ENCODE data around the gene NCAM1.

Gene NCAM1

DNA sequence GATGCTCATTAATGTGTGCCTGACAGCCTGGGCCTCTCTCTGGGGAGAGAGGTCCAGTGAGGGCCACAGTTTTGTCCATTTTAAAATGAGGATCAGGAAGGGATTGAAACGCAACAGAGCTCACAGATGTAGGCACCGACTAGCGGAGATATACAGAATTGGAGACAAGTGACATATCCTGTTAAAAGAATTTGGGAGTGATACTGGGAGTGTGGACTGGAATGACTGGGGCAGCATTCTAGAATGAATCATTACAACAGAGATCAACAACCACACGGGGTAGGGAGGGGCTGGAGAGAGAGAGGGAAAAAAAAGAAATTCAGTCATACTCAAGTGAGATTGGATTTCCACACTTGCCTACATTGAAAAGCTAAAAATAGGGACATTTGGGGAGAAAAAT, 2.5 kb upstream of the NCAM1 start:
- TF ChIP-seq, protein P1, sequence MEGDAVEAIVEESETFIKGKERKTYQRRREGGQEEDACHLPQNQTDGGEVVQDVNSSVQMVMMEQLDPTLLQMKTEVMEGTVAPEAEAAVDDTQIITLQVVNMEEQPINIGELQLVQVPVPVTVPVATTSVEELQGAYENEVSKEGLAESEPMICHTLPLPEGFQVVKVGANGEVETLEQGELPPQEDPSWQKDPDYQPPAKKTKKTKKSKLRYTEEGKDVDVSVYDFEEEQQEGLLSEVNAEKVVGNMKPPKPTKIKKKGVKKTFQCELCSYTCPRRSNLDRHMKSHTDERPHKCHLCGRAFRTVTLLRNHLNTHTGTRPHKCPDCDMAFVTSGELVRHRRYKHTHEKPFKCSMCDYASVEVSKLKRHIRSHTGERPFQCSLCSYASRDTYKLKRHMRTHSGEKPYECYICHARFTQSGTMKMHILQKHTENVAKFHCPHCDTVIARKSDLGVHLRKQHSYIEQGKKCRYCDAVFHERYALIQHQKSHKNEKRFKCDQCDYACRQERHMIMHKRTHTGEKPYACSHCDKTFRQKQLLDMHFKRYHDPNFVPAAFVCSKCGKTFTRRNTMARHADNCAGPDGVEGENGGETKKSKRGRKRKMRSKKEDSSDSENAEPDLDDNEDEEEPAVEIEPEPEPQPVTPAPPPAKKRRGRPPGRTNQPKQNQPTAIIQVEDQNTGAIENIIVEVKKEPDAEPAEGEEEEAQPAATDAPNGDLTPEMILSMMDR (IDR thresholded peaks at IDR 0.05; ENCODE audit: insufficient read depth, low read depth, low read length, missing control alignments) = no peak
- no peak overlapping the region for H3K4me3 ChIP-seq (ENCODE audit: low read length)
- peak; percentile 39 for DNase-seq (ENCODE audit: low read depth)

DNA sequence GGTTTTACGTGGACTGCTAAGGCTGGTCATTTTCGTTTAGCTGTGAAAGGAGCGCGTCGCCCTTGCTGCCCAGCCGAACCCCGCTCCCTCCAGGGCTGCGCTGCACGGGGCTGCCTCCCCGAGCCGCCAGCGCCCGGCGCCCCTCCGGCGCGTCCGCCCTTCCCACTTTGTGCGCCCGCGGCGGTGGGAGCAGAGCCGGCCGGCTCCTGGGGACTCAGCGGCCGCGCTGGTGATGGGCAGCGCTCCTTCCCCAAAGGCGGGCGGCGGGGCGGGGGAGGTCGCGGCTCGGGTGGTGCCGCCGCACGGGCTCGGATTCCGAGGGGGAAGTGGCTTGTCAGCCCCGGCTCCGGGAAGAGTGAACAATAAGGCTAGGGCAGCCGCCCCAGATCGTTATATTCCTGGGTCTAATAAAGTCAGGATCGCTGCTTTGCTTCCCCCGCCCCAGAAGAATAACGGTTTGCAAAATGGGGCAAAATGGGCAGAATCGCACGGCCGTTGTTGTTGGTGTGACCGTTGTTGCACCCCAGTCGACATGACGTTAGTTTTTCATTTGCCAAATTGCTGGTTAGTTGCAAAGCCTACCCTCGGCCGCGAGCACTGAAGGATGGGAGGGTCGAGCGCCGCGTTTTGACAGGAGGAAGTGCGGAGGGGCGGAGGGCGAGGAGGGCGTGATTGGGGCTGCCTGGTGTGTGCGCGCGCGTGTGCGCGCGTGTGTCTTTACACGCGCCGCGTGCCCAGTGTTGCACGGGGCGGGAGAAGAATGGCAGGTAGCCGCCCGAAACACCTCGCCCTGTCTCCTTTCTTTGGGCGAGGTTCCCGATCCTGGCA, 745 bp downstream of the NCAM1 start:
- DNase-seq (ENCODE audit: low read depth) = no peak
- TF ChIP-seq, protein P1 (IDR thresholded peaks at IDR 0.05; ENCODE audit: insufficient read depth, low read depth, low read length, missing control alignments) = no peak
- H3K4me3 ChIP-seq (ENCODE audit: low read length) = no peak overlapping the region

DNA sequence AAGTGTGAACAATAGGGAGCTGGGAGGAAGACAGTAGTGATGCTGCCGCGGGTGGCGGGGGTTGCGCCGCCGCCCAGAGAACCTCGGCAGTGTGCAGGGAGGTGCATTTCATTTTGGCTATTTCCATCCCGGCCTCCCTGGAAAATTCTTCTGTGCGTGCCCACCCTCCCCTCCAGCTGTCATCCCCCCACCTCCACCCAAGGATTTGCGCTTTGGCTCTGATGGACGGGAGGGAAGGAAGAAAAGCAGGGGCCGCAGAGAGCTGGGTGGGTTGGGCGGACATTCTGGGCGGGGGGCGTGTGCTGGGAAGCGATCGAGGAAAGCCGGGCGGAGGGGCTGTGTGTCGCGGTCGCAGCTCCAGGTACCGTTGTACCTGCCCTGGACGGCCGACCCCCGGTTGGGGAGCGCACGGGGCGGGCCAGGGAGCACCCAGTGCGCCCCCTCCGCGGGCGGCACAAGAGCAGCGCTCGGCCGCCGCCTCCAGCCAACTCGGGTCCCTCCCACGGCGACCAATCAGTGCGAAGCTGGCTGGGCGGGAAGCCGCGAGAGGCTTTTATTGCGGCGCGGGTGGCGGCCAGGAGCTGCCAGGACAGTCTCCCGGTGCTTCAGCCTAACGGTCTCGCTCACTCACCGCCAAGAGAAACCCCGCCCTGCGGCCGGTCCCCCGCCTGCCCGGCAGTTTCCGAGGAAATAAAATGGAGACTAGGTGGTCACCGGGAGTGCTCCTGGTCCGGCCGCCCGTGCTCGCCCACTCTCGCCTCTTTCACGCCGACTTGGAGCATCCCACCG, 1.6 kb downstream of the NCAM1 start:
- no peak for DNase-seq (ENCODE audit: low read depth)
- TF ChIP-seq, protein P1 (IDR thresholded peaks at IDR 0.05; ENCODE audit: insufficient read depth, low read depth, low read length, missing control alignments) = no peak
- H3K4me3 ChIP-seq (ENCODE audit: low read length) = no peak overlapping the region

DNA sequence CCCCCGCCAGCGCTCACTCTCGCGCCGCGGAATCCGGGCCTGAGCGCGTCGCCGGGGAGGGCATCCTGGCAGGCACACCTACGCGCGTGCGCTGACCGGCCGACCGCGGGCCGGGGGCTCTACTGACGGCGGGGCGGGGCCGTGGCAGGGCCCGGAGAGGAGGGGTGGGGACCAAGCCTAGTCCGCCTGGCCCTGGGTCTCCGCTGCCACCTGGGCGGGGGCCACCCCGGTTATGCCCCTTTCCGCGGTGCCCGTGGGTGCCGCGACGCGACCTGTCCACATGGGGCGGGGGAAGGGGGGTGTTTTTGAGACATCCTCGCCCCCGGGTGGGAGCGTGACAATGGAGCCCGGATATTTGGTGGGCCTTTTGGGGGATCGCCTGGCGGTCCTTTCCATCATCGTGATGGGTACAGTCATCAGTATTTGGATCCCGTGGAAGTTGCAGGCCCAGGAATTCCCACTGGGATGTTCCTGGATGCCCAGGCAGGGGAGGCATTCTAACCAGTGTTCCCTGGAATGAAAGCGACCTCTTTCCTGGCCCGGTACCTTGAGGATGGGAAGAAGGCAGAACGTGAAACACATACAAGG, 2.2 kb downstream of the NCAM1 start:
- TF ChIP-seq, protein P1 (IDR thresholded peaks at IDR 0.05; ENCODE audit: insufficient read depth, low read depth, low read length, missing control alignments) = no peak
- no peak overlapping the region for H3K4me3 ChIP-seq (ENCODE audit: low read length)
- DNase-seq (ENCODE audit: low read depth) = no peak

DNA sequence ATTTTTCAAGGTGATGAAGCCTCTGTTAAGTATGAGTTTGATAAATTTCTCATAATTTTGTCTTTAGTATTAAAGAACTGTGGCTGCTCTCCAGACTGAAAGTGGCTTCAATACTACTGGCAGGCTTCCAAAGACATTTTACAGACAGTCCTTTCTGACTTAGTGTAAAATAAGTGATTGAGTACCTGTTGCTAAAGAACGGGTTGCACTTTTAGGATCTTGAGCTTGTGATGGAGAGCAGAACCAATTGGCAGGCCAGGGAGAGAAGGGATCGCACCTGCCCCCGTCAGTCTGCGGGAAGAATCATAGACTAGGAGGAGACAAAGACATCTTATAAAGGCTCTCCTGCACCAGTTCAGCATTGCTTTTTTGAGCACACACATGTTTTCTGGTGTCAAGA, 4.4 kb downstream of the NCAM1 start:
- no peak for DNase-seq (ENCODE audit: low read depth)
- TF ChIP-seq, protein P1 (IDR thresholded peaks at IDR 0.05; ENCODE audit: insufficient read depth, low read depth, low read length, missing control alignments) = no peak
- H3K4me3 ChIP-seq (ENCODE audit: low read length) = no peak overlapping the region

DNA sequence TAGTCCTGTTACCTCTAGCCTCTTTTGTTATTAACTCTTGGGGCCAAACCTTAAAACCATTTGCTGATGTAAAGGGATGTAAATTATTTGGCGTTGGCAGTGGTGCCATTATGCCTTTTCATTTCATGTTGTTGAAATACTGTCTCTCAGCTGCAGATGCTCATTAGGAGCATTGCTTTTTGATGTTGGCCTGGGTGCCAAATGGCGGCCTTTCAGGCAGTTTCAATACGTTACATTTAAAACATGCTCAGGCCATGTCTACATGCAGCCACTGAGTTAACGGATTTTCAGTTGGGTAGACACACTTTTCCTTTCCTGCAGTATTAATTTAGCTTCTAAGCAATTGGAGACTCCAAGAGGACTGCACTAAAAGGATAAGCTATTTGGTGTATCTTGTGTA, 5.3 kb downstream of the NCAM1 start:
- TF ChIP-seq, protein P1 (IDR thresholded peaks at IDR 0.05; ENCODE audit: insufficient read depth, low read depth, low read length, missing control alignments) = no peak
- no peak overlapping the region for H3K4me3 ChIP-seq (ENCODE audit: low read length)
- DNase-seq (ENCODE audit: low read depth) = no peak
